PC-3 (cell line): ENCODE measurements around the gene PSME4. TPM values are rescaled to one million over a fixed set of nuclear protein-coding genes. Genes with fewer than 3 reads are reported as not detected.
"Not testable (repeated sequence)": the region's sequence is repeated elsewhere in the genome, so short reads cannot be mapped to it uniquely, and the experiment has no call there.

Source experiments
- ATAC-seq: fragments of 200-7000 bp; cut with Tn5 transposase; 2 replicates; pipeline ENCODE4 v1.9.1; 2020; ENCODE audit warnings: mild to moderate bottlenecking, moderate library complexity
- BruUV-seq: library from RNA; stranded (reverse); fragments of 400-500 nt; replicated peaks from 2 replicates; lab custom pipeline; 2021; lab: Mats Ljungman, UMichigan
- CTCF ChIA-PET: fragments of 300-600 bp; sonication (Branson Sonifier 250); formaldehyde crosslinking; loops from one replicate; lab custom pipeline; 2022; ENCODE audit warnings: antibody characterized with exemption; lab: Charles Lee
- POLR2A ChIA-PET: fragments of 300-600 bp; sonication (Branson Sonifier 250); formaldehyde crosslinking; loops from one replicate; lab custom pipeline; 2022; ENCODE audit warnings: antibody characterized with exemption; ENCODE audit not compliant: unreplicated experiment; lab: Charles Lee
- DNase-seq: peaks from one replicate; pipeline ENCODE4 v3.0.0-alpha.2; 2015
- H2AFZ ChIP-seq: fragments of 300-600 bp; sonication (generic); 2 replicates; pipeline ENCODE4 v1.6.0; 2016; ENCODE audit warnings: antibody characterized with exemption, low read length
- H3F3A ChIP-seq: fragments of 300-600 bp; sonication (generic); one replicate; pipeline ENCODE4 v1.6.0; 2017; ENCODE audit warnings: antibody characterized with exemption, low read length, control low read depth, mild to moderate bottlenecking; ENCODE audit not compliant: unreplicated experiment
- H3K27ac ChIP-seq: fragments of 300-600 bp; sonication (generic); 2 replicates; pipeline ENCODE4 v1.5.1; 2016; ENCODE audit warnings: mild to moderate bottlenecking, low read length
- H3K27me3 ChIP-seq: fragments of 300-600 bp; sonication (generic); 2 replicates; pipeline ENCODE4 v1.6.1; 2016; ENCODE audit warnings: low read length, mixed read lengths
- H3K36me3 ChIP-seq: fragments of 300-600 bp; sonication (generic); 2 replicates; pipeline ENCODE4 v1.6.1; 2016; ENCODE audit warnings: low read depth, mixed run types, low read length, mixed read lengths
- H3K4me1 ChIP-seq: fragments of 300-600 bp; sonication (generic); 2 replicates; pipeline ENCODE4 v1.5.1; 2016; ENCODE audit warnings: low read length; ENCODE audit not compliant: insufficient read depth
- H3K4me2 ChIP-seq: fragments of 300-600 bp; sonication (generic); 2 replicates; pipeline ENCODE4 v1.6.0; 2016; ENCODE audit warnings: low read length
- H3K4me3 ChIP-seq: fragments of 300-600 bp; sonication (generic); 2 replicates; pipeline ENCODE4 v1.5.1; 2016; ENCODE audit warnings: mild to moderate bottlenecking, low read length, mixed read lengths
- H3K79me2 ChIP-seq: fragments of 300-600 bp; sonication (generic); 2 replicates; pipeline ENCODE4 v1.6.1; 2017; ENCODE audit warnings: low read length, mixed read lengths
- H3K9ac ChIP-seq: fragments of 300-600 bp; sonication (generic); 2 replicates; pipeline ENCODE4 v1.6.0; 2016; ENCODE audit warnings: mild to moderate bottlenecking, low read length
- H3K9me2 ChIP-seq: fragments of 300-600 bp; sonication (generic); replicated peaks from 2 replicates; pipeline ENCODE4 v1.6.1; 2016; ENCODE audit warnings: mixed run types, low read length, mixed read lengths
- H3K9me3 ChIP-seq: fragments of 300-600 bp; sonication (generic); 2 replicates; pipeline ENCODE4 v1.6.1; 2016; ENCODE audit warnings: low read length, mixed read lengths
- H4K20me1 ChIP-seq: fragments of 300-600 bp; sonication (generic); 2 replicates; pipeline ENCODE4 v1.6.1; 2016; ENCODE audit warnings: low read length, mixed read lengths
- EZH2 ChIP-seq: fragments of 300-600 bp; sonication (generic); IDR thresholded peaks from one replicate; pipeline ENCODE4 v1.6.1; 2017; ENCODE audit warnings: antibody characterized with exemption, mild to moderate bottlenecking, low read length; ENCODE audit not compliant: unreplicated experiment
- EZH2phosphoT487 ChIP-seq: fragments of 300-600 bp; sonication (generic); IDR thresholded peaks from 2 replicates; pipeline ENCODE4 v1.6.1; 2018; ENCODE audit warnings: mild to moderate bottlenecking, antibody characterized with exemption, low read length, borderline replicate concordance
- intact Hi-C: fragments of 100-400 bp; cut with micrococcal nuclease; formaldehyde crosslinking; loops from 2 replicates; pipeline ENCODE4 v1.9.0; 2023
- total RNA-seq: library from RNA; depleted of rRNA; stranded (reverse); fragments of >200 nt; gene quantifications from 2 replicates; pipeline ENCODE4 v1.2.3, GENCODE V29; 2014
- TF ChIP-seq, protein P1 (sequence below): fragments of 300-600 bp; sonication (generic); conservative IDR thresholded peaks from 2 replicates; pipeline ENCODE4 v1.5.1; 2017; ENCODE audit warnings: antibody characterized with exemption, low read depth, mild to moderate bottlenecking, low read length

The PSME4 gene
- total RNA-seq, 1 experiment from 2014 or later: 54.7 TPM

DNA sequence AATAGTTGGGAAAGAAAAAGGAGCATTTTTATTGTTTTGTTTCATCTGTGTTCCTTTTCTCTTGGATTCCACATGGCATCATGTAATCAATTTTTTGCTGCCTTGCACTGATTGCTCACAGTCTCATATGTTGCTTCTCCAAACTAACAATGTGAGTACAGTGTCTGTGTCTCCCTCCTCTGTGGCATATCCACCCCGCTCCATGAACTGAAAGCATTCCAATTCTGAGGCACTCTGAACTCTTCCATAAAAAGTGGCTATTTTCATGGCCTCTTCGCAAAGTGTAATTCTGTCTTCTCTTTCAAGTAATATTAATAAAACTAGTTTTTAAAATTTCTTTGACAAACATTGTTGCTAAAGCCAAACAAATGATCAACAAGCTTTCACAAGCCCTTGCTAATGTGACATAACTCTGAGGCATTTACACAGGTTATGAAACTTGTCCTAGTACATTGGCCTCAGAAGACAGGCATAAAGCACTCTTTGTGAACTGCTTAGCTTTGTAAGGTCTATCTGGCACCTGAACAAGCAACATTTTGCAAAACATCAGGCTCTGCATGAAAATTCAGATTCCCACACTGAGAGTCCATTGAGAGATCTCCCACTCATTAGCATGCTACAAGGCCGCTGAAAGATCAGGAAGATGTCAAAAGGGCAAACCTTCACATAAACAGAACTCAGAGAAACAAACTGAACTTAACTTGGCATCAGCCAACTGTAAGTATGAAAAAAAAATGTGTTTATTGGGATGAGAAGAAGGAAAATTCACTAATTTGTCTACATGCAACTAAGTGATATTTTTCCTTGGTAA is 144.0 kb downstream of the PSME4 start:
- no peaks in the 10 kb centered on the region for H4K20me1 ChIP-seq
- no peak for DNase-seq

DNA sequence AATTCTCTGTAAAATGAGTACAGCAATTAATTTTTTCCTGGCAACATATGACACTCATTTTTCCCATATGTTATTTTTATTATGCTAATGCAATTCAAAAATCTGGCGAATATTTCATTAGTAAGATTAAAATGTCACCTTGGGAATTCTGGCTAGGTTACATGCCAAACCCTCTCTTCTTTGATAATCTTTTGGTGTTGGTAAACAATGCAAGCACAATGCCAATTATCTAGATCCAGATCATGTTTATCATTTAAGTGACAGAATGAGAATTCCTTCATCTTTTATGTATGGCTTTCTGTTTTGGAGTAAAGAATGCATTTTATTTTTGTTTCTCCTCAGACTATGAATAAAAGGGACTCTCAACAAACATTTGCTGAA is 144.8 kb downstream of the PSME4 start:
- H3K27me3 ChIP-seq: no peaks in the 10 kb centered on the region
- no peaks in the 10 kb centered on the region for H3F3A ChIP-seq
- no TSS peak for BruUV-seq
- ChIA-PET POLR2A (no interaction called here), CTCF (no interaction called here)
- no peaks in the 10 kb centered on the region for H4K20me1 ChIP-seq
- TF ChIP-seq EZH2: no peak
- no peak for TF ChIP-seq EZH2phosphoT487
- TF ChIP-seq, protein P1, sequence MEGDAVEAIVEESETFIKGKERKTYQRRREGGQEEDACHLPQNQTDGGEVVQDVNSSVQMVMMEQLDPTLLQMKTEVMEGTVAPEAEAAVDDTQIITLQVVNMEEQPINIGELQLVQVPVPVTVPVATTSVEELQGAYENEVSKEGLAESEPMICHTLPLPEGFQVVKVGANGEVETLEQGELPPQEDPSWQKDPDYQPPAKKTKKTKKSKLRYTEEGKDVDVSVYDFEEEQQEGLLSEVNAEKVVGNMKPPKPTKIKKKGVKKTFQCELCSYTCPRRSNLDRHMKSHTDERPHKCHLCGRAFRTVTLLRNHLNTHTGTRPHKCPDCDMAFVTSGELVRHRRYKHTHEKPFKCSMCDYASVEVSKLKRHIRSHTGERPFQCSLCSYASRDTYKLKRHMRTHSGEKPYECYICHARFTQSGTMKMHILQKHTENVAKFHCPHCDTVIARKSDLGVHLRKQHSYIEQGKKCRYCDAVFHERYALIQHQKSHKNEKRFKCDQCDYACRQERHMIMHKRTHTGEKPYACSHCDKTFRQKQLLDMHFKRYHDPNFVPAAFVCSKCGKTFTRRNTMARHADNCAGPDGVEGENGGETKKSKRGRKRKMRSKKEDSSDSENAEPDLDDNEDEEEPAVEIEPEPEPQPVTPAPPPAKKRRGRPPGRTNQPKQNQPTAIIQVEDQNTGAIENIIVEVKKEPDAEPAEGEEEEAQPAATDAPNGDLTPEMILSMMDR: no peak
- no peak overlapping the region for H3K4me3 ChIP-seq
- H3K9me2 ChIP-seq: no peaks in the 10 kb centered on the region
- no peak overlapping the region for H2AFZ ChIP-seq
- no peaks in the 10 kb centered on the region for H3K79me2 ChIP-seq
- H3K27ac ChIP-seq: no peak overlapping the region
- intact Hi-C loops: no loop called here
- H3K9ac ChIP-seq: no peak overlapping the region
- no peaks in the 10 kb centered on the region for H3K9me3 ChIP-seq
- H3K4me2 ChIP-seq: no peak overlapping the region
- H3K36me3 ChIP-seq: no peaks in the 10 kb centered on the region
- no peak for ATAC-seq
- DNase-seq: no peak
- no peaks in the 10 kb centered on the region for H3K4me1 ChIP-seq

More for the DNA sequence above, 144.0 kb downstream of the PSME4 start:
- no peaks in the 10 kb centered on the region for H3K79me2 ChIP-seq
- H2AFZ ChIP-seq: no peak overlapping the region
- no peaks in the 10 kb centered on the region for H3K9me2 ChIP-seq
- intact Hi-C loops: no loop called here
- H3F3A ChIP-seq: no peaks in the 10 kb centered on the region
- ChIA-PET POLR2A (no interaction called here), CTCF (no interaction called here)
- H3K36me3 ChIP-seq: no peaks in the 10 kb centered on the region
- H3K4me3 ChIP-seq: no peak overlapping the region
- TF ChIP-seq, protein P1: no peak
- TF ChIP-seq EZH2: no peak
- no peak for TF ChIP-seq EZH2phosphoT487
- no peak for ATAC-seq
- H3K4me1 ChIP-seq: no peaks in the 10 kb centered on the region
- H3K27ac ChIP-seq: no peak overlapping the region
- no TSS peak for BruUV-seq
- H3K27me3 ChIP-seq: no peaks in the 10 kb centered on the region
- H3K9me3 ChIP-seq: no peaks in the 10 kb centered on the region
- no peak overlapping the region for H3K4me2 ChIP-seq
- no peak overlapping the region for H3K9ac ChIP-seq

DNA sequence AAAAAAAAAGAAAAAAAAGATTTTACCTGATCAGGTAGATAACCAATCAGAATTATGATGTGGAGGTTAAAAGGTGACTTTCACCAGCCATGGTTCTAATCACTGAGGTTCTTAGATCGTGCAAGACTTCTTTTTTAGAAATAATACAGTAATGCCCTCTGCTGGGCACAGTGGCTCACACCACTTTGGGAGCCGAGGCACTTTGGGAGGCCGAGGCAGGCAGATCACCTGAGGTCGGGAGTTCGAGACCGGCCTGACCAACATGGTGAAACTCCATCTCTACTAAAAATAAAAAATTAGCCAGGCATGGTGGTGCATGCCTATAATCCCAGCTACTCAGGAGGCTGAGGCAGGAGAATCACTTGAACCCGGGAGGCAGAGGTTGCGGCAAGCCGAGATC is 147.2 kb downstream of the PSME4 start:
- intact Hi-C loops, H3K36me3 ChIP-seq, POLR2A ChIA-PET, ATAC-seq, H3K9me2 ChIP-seq, H3F3A ChIP-seq, H3K27ac ChIP-seq, H3K4me2 ChIP-seq, H3K27me3 ChIP-seq, H3K79me2 ChIP-seq, H2AFZ ChIP-seq, H3K9me3 ChIP-seq, H3K4me1 ChIP-seq, H3K4me3 ChIP-seq, BruUV-seq, H4K20me1 ChIP-seq, CTCF ChIA-PET, H3K9ac ChIP-seq: not testable (repeated sequence)
- TF ChIP-seq, protein P1: peak; percentile 40
- peak; percentile 28 for DNase-seq
